KG1 (cell line): Measurements from ENCODE around the gene SPDYE4.

ENCODE experiments used
- DNase-seq: peaks from one replicate; lab custom pipeline; 2025; lab: John Stamatoyannopoulos, UW

SPDYE4 gene

DNA sequence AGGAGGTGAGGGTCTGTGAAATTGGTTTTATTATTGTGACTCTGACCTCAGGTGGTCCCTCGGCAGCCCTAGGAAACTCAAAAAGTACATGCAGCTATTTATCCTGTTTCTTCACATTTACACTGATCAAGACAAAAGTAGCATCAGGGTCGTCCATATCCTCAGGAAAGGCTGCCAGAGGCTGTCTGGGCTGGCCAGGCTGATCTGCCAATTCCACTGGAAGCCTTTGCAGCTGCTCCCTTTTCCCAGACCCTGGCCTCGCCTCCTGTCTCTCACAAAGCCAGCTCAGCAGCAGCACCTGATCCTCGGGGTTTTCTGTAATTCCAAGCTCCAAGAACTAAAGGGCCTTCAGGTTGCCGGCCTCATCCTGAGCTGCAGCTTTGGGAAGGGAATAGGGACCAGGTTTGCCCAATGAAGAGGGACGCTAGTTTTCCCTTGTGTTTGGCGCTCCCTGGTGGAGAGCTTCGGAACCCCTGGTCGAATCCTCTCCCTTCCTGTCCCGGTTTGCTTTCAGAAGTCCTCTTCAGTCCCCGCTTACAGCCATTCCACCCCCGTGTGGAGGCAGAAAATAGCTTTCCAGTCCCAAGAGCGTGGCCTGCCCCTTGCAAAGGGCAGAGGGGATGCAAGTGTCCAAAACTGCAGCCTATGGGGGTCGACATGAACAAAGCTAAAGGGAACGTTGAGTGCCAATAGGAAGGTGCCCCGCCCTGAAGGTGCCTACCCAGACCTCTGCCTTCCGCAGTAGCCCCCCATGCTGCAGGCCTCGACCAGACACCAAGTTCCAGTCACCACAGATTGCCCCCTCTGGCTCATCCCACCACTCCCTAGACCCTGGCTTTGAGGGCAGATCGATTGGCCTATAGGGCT is 27.4 kb upstream of the SPDYE4 start:
- DNase-seq: no peak

DNA sequence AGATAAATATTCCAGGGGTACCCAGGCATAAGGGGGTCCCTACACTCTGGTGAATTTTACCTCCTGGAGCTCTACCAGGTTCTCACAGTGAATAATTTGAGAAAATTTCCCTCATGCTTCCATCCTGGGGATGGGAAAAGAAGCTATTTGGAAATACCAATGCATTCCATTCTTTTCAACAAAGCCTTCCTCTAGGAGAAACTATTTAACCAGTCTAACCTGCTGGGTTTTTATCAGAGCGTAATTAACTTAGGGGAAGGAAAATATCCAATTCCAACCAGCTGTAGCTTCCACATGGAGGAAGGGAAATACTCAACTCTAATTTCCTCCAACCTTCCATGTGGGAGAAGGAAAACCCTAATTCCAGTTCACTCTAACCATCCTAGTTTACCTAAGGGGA is 23.8 kb upstream of the SPDYE4 start:
- DNase-seq: no peak

DNA sequence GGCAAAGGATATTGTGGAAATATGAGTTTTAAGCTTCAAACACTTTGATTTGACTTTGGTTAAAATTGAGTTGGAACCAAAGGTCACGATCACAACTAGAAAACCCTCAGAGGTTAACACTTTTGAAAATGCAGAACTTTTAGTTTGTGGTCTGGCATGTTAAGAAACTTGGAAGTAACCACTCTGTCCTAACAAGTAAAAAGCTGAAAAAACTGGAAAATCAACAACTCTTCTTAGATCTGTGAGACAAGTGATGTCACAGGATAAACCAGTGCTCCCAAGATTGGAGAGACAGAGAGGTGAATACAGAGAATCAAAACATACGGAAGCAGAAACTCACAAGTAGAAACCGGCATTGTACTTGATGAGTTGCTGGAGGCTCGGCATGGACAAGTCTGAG is 23.4 kb upstream of the SPDYE4 start:
- no peak for DNase-seq

DNA sequence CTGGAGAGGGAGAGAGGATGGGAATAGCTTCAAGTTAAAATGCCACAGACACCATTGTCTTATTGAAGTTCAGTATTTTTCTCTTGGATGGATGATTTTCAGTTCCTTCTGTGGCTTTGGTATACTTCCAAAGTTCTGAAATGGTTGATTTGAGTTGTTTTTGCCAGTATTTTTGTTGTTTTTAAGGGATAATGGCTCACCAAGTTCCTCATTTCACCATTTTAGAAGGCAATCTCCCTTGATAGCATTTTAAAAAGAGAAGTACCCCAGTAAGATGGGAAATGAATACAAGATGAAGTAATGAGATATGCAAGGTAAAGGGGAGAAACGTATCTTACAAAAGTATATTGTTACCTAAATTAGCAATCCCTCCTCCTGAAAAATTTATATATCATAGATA is 18.5 kb upstream of the SPDYE4 start:
- DNase-seq: no peak

DNA sequence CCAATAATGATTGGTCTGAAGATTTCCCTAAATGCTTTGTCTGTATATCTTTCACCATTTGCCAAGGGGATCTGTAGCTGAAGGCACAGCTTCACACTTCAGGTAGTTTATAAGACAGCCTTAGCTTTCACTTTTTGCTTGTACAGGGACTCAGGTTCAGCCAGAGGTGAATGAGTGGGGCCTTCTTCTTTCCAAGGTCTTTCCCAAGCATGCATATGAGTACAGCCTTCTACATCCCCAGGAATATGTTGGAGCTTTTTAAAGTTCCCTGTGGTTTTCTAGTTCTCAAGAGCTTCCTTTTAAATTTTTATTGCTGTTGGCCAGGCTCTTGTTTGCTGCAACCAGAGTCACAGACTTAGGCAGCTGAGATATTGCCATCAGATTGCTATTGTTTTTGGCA is 17.9 kb upstream of the SPDYE4 start:
- DNase-seq: no peak

DNA sequence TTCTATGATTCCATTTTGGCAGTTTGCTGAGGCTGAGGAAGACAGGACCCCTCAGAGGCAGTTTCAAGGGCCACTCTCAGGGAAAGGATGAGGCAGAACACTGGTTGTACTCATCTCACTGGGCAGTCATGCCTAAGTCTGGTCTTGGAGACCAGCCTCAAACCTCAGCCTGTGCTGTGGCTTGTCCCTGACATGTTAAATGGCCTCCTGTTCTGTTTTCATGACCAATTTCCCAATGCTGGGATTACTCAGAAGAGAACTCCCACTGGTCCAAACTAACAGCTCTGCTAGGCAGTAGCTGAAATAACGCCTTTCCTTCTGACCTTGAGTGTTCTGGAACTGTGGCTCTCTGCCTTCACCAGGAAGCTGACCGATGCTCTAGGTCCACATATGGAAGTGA is 8.4 kb upstream of the SPDYE4 start:
- DNase-seq: no peak

DNA sequence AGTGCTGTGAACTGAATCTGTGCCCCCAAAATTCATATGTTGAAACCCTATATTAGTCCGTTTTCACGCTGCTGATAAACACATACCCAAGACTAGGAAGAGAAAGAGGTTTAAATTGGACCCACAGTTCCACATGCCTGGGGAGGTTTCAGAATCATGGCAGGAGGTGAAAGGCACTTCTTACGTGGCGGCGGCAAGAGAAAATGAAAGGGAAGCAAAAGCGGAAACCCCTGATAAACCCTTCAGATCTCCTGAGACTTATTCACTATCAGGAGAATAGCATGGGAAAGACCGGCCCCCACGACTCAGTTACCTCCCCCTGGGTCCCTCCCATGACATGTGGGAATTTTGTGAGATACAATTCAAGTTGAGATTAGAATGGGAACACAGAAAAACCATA is 3.7 kb upstream of the SPDYE4 start:
- no peak for DNase-seq

DNA sequence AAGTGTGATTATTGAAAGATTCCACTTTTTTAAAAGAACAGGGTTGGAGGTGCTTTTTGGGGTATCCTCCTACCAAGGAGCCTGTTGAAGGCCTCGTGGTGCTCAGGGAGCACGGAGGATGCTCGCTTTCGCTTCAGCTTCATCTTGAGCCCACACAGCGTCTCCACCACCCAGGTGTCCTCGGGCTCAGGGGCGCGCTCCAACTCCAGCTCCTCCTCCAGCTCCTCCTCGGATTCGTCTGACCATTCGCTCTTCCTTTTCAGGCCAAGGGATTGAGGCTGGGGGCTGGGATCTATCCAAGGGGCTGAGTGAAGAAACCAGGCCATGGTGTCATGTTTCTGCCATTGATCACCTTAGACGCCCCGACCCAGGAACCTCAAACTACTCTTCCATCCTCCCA is 1.2 kb downstream of the SPDYE4 start:
- no peak for DNase-seq

DNA sequence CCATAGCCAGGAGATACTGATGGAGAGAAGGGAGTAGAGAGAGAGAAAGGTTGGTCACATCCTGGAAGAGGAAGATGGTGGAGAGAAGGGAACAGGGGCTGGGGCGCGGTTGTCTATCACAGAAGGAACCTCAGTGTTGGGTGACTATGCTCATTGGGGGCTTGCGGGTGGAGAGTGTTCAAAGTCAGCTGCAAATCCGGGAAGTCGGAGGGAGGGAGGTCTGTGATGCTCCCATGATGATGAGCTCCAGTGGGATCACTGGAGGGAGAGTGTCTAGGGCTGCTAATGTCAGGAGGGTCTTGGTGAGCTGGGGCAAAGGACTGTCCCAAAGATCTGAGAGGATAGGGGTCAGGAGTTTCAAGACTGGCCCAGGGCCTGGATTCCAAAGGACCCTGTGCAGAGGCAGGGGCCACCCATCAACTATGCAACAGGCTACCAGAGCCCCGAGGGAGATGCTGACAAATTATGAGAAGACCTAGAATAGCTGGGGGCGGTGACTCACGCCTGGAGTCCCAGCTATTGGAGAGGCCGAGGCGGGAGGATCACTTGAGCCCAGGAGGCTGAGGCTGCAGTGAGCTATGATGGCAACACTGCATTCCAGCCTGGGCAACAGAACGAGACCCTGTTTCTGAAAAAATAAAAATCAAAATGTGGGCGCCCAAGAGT is 2.6 kb downstream of the SPDYE4 start:
- no peak for DNase-seq

DNA sequence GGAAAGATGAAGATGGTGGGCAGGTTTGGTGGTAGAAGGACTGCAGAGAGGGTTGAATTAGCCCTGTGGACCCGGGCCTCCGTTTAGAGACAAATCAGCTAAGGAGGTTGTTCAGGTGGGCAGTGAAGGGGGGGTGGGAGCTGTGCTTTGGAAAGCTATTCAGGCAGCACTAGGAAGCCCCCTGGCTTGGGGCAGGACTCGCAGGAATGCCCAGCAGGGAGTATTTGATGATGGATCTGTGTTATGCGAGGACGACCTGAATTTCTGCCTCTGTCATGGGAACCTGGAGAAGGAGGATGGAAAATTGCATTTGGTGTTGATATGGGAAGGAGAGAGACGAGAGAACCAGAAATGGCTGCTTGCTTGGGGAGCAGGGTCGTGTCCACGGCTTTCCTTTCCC is 3.5 kb downstream of the SPDYE4 start:
- DNase-seq: no peak

DNA sequence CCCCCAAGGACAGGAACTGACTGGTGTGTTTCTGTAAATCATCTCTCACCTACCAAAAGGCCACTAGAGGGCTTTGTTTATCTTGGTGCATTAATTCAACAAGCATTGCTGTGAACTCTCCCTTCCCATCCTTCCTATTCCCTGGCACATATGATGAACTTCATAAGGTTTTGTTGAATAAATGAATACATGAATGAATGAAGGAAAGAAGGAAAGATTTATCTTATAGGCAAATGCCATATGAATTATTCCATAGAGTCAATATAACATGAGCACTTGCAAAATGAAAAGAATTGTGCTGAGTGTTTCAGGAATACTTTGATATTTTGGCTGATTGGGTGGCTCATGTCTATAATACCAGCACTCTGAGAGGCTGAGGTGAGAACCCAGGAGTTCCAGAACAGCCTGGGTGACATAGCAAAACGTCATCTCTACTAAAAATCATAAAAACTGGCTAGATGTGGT is 4.3 kb downstream of the SPDYE4 start:
- no peak for DNase-seq

DNA sequence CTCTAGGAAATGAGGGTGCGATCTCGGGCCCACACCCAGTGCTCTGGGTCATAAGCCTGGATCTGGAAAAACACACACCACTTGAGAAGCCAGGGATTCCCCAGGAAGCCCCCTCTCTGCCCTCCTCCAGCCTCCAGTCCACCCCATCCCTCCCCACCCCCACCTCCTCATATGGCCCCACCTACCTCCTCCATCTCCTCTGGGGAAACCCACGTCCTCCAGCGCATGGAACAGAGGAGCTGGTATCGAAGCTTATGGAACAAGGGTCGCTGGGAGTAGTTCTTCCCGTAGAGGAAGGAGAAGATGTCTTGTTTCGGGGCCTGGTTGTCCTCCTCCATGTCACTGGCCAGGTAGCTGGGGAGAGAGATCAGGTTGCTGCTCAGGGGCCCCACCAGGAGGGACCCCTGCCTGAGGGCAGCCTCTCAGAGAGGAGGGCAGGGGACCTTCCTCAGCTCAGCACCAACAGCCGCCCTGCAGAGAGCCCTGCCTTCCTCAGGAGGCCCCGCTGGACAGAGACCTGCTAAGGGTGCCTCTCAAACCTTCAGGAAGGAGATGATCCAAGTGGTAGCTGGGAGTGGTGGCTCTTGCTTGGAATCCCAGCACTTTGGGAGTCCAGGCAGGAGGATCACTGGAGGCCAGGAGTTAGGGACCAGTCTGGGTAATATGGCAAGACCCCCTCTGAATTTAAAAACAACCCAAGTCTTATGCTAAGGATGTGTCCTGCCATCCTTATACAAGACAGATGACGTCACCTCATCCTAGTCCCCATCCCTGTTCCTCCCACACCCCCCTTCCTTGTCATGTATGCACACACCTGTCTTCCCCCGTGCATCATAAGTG is 5.0 kb downstream of the SPDYE4 start:
- DNase-seq: no peak

DNA sequence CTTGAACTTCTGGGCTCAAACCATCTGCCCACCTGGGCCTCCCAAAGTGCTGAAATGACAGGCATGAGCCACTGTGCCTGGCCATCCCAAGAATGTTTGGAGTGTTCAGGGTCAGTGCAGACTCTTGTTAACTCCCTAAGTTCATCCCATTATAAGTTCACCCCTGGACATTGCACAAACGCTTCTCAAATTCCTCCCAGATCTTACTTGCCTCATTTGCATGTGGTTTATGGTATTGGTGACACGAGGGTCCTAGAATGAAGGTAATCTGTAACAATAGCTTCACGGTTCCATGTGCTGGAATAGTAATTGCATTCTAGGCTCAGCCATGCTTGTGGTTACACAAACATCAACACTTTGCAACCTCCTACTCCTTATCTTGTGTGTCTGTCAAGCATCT is 8.7 kb downstream of the SPDYE4 start:
- DNase-seq: no peak

DNA sequence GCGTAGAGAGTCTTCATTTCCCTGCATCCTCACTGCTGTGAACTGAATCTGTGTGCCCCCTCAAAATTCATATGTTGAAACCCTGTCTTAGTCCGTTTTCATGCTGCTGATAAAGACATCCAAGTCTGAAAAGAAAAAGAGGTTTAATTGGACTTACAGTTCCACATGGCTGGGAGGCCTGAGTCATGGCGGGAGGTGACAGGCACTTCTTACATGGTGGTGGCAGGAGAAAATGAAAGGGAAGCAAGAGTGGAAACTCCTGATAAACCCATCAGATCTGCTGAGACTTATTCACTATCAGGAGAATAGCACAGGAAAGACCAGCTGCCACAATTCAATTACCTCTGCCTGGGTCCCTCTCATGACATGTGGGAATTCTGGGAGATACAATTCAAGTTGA is 10.6 kb downstream of the SPDYE4 start:
- DNase-seq: no peak

DNA sequence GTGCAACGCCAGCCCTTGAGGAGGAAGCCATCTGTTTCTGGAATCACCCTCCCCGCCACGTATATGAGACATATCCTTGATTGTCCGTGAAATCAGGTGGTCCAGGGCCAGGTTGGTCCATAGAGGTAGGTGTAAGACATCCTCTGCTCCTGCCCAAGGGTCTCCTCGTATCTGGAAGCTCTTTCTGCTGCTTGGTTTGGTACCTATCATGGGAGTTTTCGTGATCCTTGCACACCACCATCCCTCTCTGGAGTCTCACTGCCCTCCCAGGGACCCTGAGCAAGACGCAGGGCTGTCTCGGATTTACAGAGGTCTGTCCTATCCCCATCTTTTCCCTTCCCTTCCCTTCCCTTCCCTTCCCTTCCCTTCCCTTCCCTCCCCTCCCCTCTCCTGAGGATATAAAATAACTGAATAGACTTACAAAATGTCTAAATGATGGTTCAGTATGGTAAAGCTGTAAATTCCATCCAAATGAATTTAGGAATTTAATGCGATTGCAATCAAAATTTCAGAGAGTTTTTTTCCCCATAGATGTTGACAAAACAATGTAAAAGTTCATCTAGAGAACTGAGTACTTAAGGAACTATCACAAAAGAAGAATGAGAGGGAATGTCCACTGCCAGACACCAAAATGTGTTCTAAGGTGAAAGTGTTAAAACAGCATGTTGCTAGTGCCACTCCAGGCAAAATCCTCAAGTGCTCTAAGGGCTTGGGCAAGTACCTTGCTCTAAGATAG is 11.7 kb downstream of the SPDYE4 start:
- DNase-seq: no peak

DNA sequence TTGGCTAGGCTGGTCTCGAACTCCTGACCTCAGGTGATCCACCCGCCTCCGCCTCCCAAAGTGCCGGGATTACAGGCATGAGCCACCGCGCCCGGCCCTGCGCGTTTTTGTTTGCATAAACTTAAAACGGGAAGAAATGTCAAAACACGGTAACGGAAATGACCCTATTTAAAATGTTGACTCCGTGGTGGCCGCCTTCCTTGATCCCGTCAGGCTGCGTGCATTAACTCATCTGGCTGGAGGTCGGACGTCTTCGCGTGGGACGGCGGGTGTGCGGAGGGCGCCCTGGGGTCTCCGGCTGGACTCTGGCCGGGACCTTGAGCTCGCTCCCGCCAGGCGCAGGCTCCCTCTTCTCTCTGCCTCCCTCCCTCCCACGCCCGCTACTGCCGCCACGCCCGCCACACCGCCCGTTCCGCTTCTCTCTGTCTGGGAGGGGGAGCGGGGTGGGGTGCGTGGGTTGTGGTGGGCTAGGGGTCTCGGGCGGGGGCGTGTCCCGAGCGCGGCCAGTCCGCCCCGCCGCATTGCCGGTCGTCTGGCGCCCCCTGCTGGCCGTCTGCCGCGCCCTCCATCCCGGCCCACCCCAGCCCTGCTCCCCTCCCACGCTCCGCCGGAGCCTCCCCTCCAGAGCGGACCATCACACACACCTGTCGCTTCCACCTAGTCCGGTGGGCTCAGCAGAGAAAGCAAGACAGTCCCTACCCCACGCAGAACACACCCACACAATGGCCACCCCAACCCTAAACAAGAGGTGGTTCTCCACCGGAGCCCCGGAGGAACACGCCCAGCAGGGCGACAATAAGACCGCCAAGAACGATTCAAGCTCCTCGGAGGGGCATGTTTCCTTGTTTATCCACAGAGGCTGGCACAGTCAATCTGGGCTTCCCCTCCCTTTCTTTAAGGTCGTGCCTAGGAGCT is 12.5 kb downstream of the SPDYE4 start:
- peak; percentile 7 for DNase-seq

DNA sequence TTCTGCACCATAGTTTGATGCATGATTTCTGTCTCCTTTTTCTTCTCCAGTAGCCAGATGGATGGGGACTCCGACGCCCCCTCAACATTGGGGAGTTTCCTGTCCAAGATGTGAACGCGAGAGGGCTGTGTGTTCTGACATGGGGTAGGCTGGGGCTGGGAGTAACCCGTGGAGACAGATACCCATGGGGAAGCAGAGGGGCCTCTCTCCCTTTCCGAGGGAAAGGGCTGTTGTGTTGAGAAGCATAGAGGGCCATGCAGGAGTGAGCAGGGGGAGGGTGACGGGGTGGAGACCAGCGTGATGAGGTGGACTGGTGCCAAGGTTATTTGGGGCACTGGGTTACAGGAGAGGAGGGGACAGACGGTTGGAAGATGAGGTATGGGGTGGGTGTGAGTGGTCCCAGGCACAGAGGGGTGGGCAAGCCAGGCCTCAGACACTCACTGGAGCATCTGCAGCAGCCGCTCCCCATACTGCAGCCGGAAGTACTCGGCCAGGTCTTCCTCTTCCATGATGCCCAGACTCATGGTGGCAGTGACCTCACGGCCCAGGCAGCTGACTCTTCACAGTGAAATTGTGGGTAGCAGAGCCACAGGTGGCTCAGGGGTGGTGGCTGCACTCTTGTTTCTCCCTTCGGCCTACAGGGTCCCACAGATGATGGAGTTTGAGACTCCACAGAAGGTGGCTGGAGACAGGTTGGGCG is 14.1 kb downstream of the SPDYE4 start:
- DNase-seq: no peak

DNA sequence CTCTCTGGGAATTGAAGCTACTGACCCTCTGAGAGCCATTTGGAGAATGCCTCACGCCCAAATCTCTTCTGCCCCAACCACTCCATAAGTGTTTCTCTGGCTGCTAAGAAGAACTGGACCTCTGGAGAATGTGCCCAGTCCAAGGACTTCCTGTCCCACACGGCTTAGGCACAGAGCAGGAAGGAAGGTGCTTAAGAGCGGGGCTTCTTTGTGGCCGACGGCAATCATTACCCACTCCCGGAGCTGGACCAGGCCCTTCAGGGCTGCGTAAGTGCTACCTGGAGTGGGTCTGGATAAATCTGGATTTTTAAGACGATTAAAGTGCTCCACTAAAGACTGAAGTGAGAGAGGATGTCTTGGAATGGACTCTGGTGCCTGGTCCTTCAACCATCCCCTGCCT is 15.5 kb downstream of the SPDYE4 start:
- no peak for DNase-seq

DNA sequence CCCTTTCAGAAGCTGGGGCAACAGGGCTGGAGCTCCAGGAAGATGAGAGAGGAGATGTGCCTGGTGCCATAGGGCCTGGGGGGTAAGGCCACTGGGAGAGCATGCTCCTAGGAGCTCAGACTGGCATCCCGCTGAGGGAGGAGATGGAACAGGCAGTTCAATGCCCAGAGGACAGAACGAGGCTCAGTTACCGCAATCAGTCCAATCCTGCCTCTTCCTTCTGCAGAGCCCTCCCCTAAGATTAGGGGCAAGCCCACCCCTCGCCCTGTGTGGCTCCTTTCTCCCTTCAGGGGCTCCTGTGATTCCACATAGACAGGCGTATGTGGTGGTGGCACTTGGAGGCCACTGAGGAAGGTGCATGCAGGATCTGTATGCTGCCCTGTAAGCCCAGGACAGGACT is 16.1 kb downstream of the SPDYE4 start:
- no peak for DNase-seq

DNA sequence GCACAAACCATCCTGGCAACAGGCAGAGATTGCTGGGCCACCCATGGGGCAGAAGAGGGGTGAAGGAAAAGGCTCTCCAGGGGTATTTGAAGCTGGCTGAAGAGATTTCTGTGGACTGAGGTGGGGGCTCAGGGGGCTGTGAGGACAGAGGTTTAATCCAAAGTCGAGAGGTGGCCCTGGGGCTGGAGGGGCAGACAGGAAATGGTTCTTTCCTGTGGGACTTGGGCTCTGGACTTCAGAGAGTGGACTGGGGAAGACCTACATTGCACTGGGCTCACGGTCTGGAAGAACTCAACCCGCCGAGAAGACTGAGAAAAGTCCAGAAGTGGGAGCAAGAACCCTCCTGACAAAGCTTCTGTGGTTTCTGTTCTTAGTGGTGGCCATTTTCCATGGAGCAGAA is 16.6 kb downstream of the SPDYE4 start:
- no peak for DNase-seq
